Activated CD4-positive, alpha-beta T cell treated with anti-CD3 and anti-CD28 coated beads, Interleukin-2, amount 50 U/mL, for 16 hours (primary cell): ENCODE results near the gene MORN1.

Experiments used
- DNase-seq: peaks from one replicate; pipeline ENCODE4 v3.0.0-alpha.2; 2020

MORN1 gene

GRCh38 chr1:2404142-2404889, 13.0 kb upstream of the MORN1 start:
- DNase-seq: no peak

GRCh38 chr1:2403273-2403672, 11.9 kb upstream of the MORN1 start:
- DNase-seq: no peak

GRCh38 chr1:2402420-2402819, 11.1 kb upstream of the MORN1 start:
- no peak for DNase-seq

GRCh38 chr1:2400950-2401649, 9.7 kb upstream of the MORN1 start:
- no peak for DNase-seq

GRCh38 chr1:2400576-2400909, 9.2 kb upstream of the MORN1 start:
- no peak for DNase-seq

- no peak for DNase-seq
Measured at GRCh38 chr1:2399890-2400575, 8.7 kb upstream of the MORN1 start.

- DNase-seq: no peak
Measured at GRCh38 chr1:2398871-2399270, 7.5 kb upstream of the MORN1 start.

GRCh38 chr1:2397007-2397679, 5.8 kb upstream of the MORN1 start:
- DNase-seq: no peak

- DNase-seq: no peak
Measured at GRCh38 chr1:2396476-2396875, 5.1 kb upstream of the MORN1 start.

- DNase-seq: no peak
Measured at GRCh38 chr1:2396059-2396458, 4.7 kb upstream of the MORN1 start.

GRCh38 chr1:2395245-2395644, 3.9 kb upstream of the MORN1 start:
- DNase-seq: no peak

GRCh38 chr1:2394761-2395160, 3.4 kb upstream of the MORN1 start:
- DNase-seq: no peak

GRCh38 chr1:2394220-2394619, 2.9 kb upstream of the MORN1 start:
- DNase-seq: no peak

GRCh38 chr1:2393471-2393877, 2.1 kb upstream of the MORN1 start:
- DNase-seq: no peak

GRCh38 chr1:2392686-2393085, 1.3 kb upstream of the MORN1 start:
- no peak for DNase-seq

GRCh38 chr1:2391931-2392509, 666 bp upstream of the MORN1 start:
- no peak for DNase-seq

- no peak for DNase-seq
Measured at GRCh38 chr1:2389644-2390043, 1.7 kb downstream of the MORN1 start.

GRCh38 chr1:2388004-2388913, 3.1 kb downstream of the MORN1 start:
- DNase-seq: no peak

- DNase-seq: no peak
Measured at GRCh38 chr1:2386636-2387611, 4.4 kb downstream of the MORN1 start.

GRCh38 chr1:2385606-2386280, 5.6 kb downstream of the MORN1 start:
- no peak for DNase-seq
